ENCODE measurements around the gene RAB25.

DNA sequence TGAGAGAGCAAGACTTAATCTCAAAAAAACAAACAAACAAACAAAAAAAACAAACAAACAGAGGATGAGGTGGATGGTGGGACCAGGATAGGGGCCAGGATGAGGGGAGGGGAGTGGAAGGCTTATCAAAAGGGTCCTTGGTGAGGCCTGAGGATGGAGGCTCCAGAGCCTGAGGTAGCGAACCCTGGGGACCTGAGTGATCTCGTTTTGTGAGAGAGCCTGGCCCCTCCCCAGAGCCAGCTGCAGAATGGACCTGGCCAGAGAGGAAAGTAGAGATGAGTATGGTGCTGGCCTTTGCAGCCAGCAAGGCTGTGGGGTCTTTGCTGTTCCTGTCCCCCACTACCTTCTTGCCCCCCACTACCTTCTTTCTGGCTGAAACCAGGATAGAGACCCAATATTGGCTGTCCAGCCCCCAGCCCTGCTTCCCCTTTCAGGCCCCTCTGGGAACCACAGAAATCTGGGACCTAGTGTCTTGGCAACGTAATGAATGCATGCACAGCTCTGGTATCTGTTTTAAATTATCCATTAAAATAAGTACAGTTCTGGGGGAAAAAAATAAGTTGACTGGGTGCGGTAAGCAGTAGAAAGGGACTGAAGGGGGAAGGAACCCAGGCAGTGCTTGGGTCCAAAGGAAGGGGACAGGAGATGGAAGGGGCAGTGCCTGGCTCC is 52.5 kb downstream of the RAB25 start:
- TF ChIP-seq, protein P1, sequence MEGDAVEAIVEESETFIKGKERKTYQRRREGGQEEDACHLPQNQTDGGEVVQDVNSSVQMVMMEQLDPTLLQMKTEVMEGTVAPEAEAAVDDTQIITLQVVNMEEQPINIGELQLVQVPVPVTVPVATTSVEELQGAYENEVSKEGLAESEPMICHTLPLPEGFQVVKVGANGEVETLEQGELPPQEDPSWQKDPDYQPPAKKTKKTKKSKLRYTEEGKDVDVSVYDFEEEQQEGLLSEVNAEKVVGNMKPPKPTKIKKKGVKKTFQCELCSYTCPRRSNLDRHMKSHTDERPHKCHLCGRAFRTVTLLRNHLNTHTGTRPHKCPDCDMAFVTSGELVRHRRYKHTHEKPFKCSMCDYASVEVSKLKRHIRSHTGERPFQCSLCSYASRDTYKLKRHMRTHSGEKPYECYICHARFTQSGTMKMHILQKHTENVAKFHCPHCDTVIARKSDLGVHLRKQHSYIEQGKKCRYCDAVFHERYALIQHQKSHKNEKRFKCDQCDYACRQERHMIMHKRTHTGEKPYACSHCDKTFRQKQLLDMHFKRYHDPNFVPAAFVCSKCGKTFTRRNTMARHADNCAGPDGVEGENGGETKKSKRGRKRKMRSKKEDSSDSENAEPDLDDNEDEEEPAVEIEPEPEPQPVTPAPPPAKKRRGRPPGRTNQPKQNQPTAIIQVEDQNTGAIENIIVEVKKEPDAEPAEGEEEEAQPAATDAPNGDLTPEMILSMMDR (IDR thresholded peaks at IDR 0.05; ENCODE audit: insufficient read depth, low read length, poor library complexity, severe bottlenecking) = no peak
- no peak for TF ChIP-seq EZH2phosphoT487 (conservative IDR thresholded peaks at IDR 0.05; ENCODE audit: low read length)
